Mucosa of descending colon (tissue), 3 donors: ENCODE data around the gene UTP11. TPM values are rescaled to one million over a fixed set of nuclear protein-coding genes. Genes with fewer than 3 reads are reported as not detected.

Source experiments
- ATAC-seq: fragments of 200-7000 bp; cut with Tn5 transposase; one replicate; pipeline ENCODE4 v1.9.1; 2020; ENCODE audit warnings: mild to moderate bottlenecking, moderate library complexity
- DNase-seq, 3 donors: peaks; one replicate each; pipeline ENCODE4 v3.0.0-alpha.2; 2020
- H3K36me3 ChIP-seq: fragments of 200-600 bp; one replicate; pipeline ENCODE4 v1.8.0; 2021; ENCODE audit warnings: low read depth, mild to moderate bottlenecking
- H3K4me1 ChIP-seq: fragments of 200-600 bp; one replicate; pipeline ENCODE4 v1.8.0; 2021; ENCODE audit warnings: low read depth, mild to moderate bottlenecking
- H3K4me3 ChIP-seq: fragments of 200-600 bp; one replicate; pipeline ENCODE4 v1.8.0; 2021; ENCODE audit warnings: mild to moderate bottlenecking
- H3K9me3 ChIP-seq: fragments of 200-600 bp; one replicate; pipeline ENCODE4 v1.8.0; 2021; ENCODE audit warnings: mild to moderate bottlenecking
- CTCF ChIP-seq: fragments of 200-600 bp; IDR thresholded peaks from one replicate; pipeline ENCODE4 v1.8.0; 2022; ENCODE audit warnings: antibody characterized with exemption, mild to moderate bottlenecking
- intact Hi-C, 2 donors: fragments of 100-400 bp; cut with DNase I in 1 of 2; cut with micrococcal nuclease in 1 of 2; formaldehyde crosslinking; loops; one replicate each; pipeline versions ENCODE4 v1.11.0 to v1.11.1; 2022; cut with DNase I, micrococcal nuclease
- total RNA-seq, 3 donors: library from RNA; stranded (reverse); fragmentation: NEBNext Ultra II Directional in 2 of 3; extraction: Animal tissue kit (Norgen Biotek cat#: 25700) in 2 of 3; gene quantifications; one replicate each; pipeline versions ENCODE4 v1.2.1 to v1.2.4, GENCODE V29; 2021 to 2023
- donor health status: DM: no; HTN: no; CAD: no; lungs with moderate emphysema.
- donor health status: DM: no; HTN: no; CAD: no.
- donor health status: DM: no; HTN: yes; CAD: no.

The UTP11 gene
- total RNA-seq, 3 donors from 2014 or later = 13.7 to 35.7 (median 15.3) TPM

GRCh38 chr1:38041936-38042834, 29.7 kb downstream of the UTP11 start:
- H3K36me3 ChIP-seq = no peaks in the 10 kb centered on the region
- peaks cover 11% of the 10 kb centered on the region for H3K4me1 ChIP-seq
- intact Hi-C loops = loop anchor here in 1 of 2 donors (10.0 kb wide), 1 partner anchor 793 kb away; no protein-coding TSS in a partner anchor
- ATAC-seq (no peak), DNase-seq (no peak)
- no peaks in the 10 kb centered on the region for H3K9me3 ChIP-seq
- TF ChIP-seq CTCF = no peak
- H3K4me3 ChIP-seq = no peak overlapping the region

- Histone ChIP-seq H3K4me3 (no peak overlapping the region), H3K4me1 (peaks cover 11% of the 10 kb centered on the region), H3K36me3 (no peaks in the 10 kb centered on the region), H3K9me3 (no peaks in the 10 kb centered on the region)
- no peak for ATAC-seq
- intact Hi-C loops = loop anchor here in 1 of 2 donors (10.0 kb wide), 1 partner anchor 792 kb away; no protein-coding TSS in a partner anchor
- no peak for DNase-seq
- TF ChIP-seq CTCF = no peak
These were observed 30.7 kb downstream of the UTP11 start for GRCh38 chr1:38043036-38043747.

GRCh38 chr1:38044221-38045215, 32.0 kb downstream of the UTP11 start:
- no peak overlapping the region for H3K4me3 ChIP-seq
- no peak for TF ChIP-seq CTCF
- no peaks in the 10 kb centered on the region for H3K9me3 ChIP-seq
- intact Hi-C loops = loop anchor here in 1 of 2 donors (10.0 kb wide), 1 partner anchor 790 kb away; no protein-coding TSS in a partner anchor
- DNase-seq (no peak), ATAC-seq (no peak)
- H3K4me1 ChIP-seq = peaks cover 11% of the 10 kb centered on the region
- H3K36me3 ChIP-seq = no peaks in the 10 kb centered on the region

- peaks cover 11% of the 10 kb centered on the region for H3K4me1 ChIP-seq
- no peaks in the 10 kb centered on the region for H3K9me3 ChIP-seq
- intact Hi-C loops = loop anchor here in 1 of 2 donors (10.0 kb wide), 1 partner anchor 789 kb away; no protein-coding TSS in a partner anchor
- no peak for TF ChIP-seq CTCF
- H3K36me3 ChIP-seq = no peaks in the 10 kb centered on the region
- ATAC-seq (no peak), DNase-seq (peak in 1 of 3 donors; percentile 53)
- H3K4me3 ChIP-seq = no peak overlapping the region
These were observed 33.1 kb downstream of the UTP11 start for GRCh38 chr1:38045401-38046332.
